A549 (cell line): ENCODE measurements around the gene ADCY10.

Experiments
- RFX5 ChIP-seq: fragments of 450-650 bp; IDR thresholded peaks from 2 replicates; pipeline ENCODE4 v1.7.1; 2014; ENCODE audit warnings: antibody characterized with exemption, mild to moderate bottlenecking, moderate library complexity
- TF ChIP-seq, protein P1 (sequence below): fragments of 450-650 bp; IDR thresholded peaks from 2 replicates; pipeline ENCODE4 v1.6.1; 2014; ENCODE audit warnings: antibody characterized with exemption

DNA sequence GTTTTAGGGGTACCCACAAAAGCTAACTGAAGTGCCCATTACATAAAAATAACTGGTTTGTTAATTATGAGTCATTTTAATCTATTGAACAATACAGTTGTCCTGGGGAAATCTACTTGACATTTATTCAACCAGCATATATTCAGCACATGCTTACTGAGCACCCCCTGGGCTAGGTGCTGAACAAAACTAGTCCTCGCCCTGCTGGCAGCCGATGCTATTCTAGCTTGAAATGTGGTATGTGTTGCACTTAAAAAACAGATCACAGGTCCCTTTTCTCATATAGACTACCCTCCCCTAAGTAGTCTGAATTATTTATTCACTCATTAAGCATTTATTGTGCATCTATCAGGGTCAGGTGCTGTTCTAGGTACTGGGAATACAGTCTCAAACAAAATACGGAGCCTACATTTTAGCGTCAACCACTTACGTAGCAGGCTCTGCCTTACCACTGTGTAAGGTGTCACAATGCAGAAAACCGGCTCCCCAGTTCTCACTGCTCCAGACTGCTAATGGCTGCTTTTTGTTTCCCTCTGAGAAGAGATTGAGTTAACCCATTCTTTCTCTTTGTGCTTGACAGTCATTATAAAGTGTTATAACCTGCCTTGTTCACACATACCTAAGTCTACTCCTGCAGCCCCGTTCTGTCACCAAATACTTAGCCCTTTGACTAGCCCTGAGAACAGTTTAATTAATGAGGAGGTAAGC is 57.1 kb downstream of the ADCY10 start:
- no peak for TF ChIP-seq RFX5
- TF ChIP-seq, protein P1, sequence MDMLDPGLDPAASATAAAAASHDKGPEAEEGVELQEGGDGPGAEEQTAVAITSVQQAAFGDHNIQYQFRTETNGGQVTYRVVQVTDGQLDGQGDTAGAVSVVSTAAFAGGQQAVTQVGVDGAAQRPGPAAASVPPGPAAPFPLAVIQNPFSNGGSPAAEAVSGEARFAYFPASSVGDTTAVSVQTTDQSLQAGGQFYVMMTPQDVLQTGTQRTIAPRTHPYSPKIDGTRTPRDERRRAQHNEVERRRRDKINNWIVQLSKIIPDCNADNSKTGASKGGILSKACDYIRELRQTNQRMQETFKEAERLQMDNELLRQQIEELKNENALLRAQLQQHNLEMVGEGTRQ = no peak
